Stimulated activated CD4-positive, alpha-beta T cell treated with anti-CD3 and anti-CD28 coated beads, Interleukin-12 subunit alpha, Interleukin-12 subunit beta, amount 100 ng/mL, for 4 hours (primary cell): Measurements from ENCODE around the gene ADAMTS2.
"Not testable (repeated sequence)": the region's sequence is repeated elsewhere in the genome, so short reads cannot be mapped to it uniquely, and the experiment has no call there.

Source experiments
- DNase-seq: peaks from one replicate; pipeline ENCODE4 v3.0.0-alpha.2; 2020

Gene ADAMTS2

GRCh38 chr5:179225387-179225786 is 119.9 kb downstream of the ADAMTS2 start:
- DNase-seq = no peak

GRCh38 chr5:179224741-179225140 is 120.5 kb downstream of the ADAMTS2 start:
- no peak for DNase-seq

GRCh38 chr5:179223961-179224360 is 121.3 kb downstream of the ADAMTS2 start:
- no peak for DNase-seq

- no peak for DNase-seq
Observed at GRCh38 chr5:179223528-179223927, 121.7 kb downstream of the ADAMTS2 start.

GRCh38 chr5:179222246-179223017 is 122.8 kb downstream of the ADAMTS2 start:
- DNase-seq = no peak

- DNase-seq = no peak
Observed at GRCh38 chr5:179221877-179222220, 123.4 kb downstream of the ADAMTS2 start.

GRCh38 chr5:179221196-179221876 is 123.9 kb downstream of the ADAMTS2 start:
- DNase-seq = no peak

GRCh38 chr5:179220716-179221115 is 124.5 kb downstream of the ADAMTS2 start:
- DNase-seq = no peak

GRCh38 chr5:179219661-179220620 is 125.3 kb downstream of the ADAMTS2 start:
- no peak for DNase-seq

GRCh38 chr5:179218943-179219330 is 126.3 kb downstream of the ADAMTS2 start:
- no peak for DNase-seq

GRCh38 chr5:179217956-179218942 is 127.0 kb downstream of the ADAMTS2 start:
- DNase-seq = no peak

GRCh38 chr5:179217356-179217755 is 127.9 kb downstream of the ADAMTS2 start:
- DNase-seq = no peak

- DNase-seq = not testable (repeated sequence)
Observed at GRCh38 chr5:179216381-179216780, 128.9 kb downstream of the ADAMTS2 start.

- no peak for DNase-seq
Observed at GRCh38 chr5:179215576-179215975, 129.7 kb downstream of the ADAMTS2 start.

- DNase-seq = no peak
Observed at GRCh38 chr5:179214678-179215077, 130.6 kb downstream of the ADAMTS2 start.

- DNase-seq = no peak
Observed at GRCh38 chr5:179212870-179213269, 132.4 kb downstream of the ADAMTS2 start.

- no peak for DNase-seq
Observed at GRCh38 chr5:179211631-179212030, 133.6 kb downstream of the ADAMTS2 start.

- no peak for DNase-seq
Observed at GRCh38 chr5:179211068-179211467, 134.2 kb downstream of the ADAMTS2 start.

GRCh38 chr5:179210478-179210877 is 134.8 kb downstream of the ADAMTS2 start:
- DNase-seq = no peak

GRCh38 chr5:179209359-179210150 is 135.7 kb downstream of the ADAMTS2 start:
- DNase-seq = no peak

- no peak for DNase-seq
Observed at GRCh38 chr5:179208706-179209358, 136.4 kb downstream of the ADAMTS2 start.
